Type B pancreatic cell (in vitro differentiated cells): Measurements from ENCODE around the gene ZMIZ1. TPM values are rescaled to one million over a fixed set of nuclear protein-coding genes. Genes with fewer than 3 reads are reported as not detected.

Source experiments
- DNase-seq: peaks from one replicate; pipeline ENCODE4 v3.0.0; 2021; ENCODE audit warnings: mixed read lengths; ENCODE audit not compliant: unreplicated experiment; ENCODE audit errors: extremely low spot score
- H3K27ac Mint-ChIP-seq: 2 replicates; pipeline ENCODE4 v1.8.0; 2021; ENCODE audit warnings: mild to moderate bottlenecking, mixed read lengths
- H3K27me3 Mint-ChIP-seq: 2 replicates; pipeline ENCODE4 v1.8.0; 2021; ENCODE audit warnings: mixed read lengths
- H3K36me3 Mint-ChIP-seq: 2 replicates; pipeline ENCODE4 v1.8.0; 2021; ENCODE audit warnings: mixed read lengths
- H3K4me1 Mint-ChIP-seq: one replicate; pipeline ENCODE4 v1.8.0; 2021; ENCODE audit warnings: mixed read lengths; ENCODE audit not compliant: unreplicated experiment
- H3K4me3 Mint-ChIP-seq: 2 replicates; pipeline ENCODE4 v1.8.0; 2021; ENCODE audit warnings: mild to moderate bottlenecking, mixed read lengths
- H3K9me3 Mint-ChIP-seq: 2 replicates; pipeline ENCODE4 v1.8.0; 2021; ENCODE audit warnings: mixed read lengths
- CTCF ChIP-seq: fragments of 200-600 bp; sonication (generic); conservative IDR thresholded peaks from 2 replicates; pipeline ENCODE4 v1.5.0; 2021; ENCODE audit warnings: antibody characterized with exemption, mild to moderate bottlenecking
- total RNA-seq: library from RNA; stranded (reverse); gene quantifications from 2 replicates; pipeline ENCODE4 v1.2.1, GENCODE V29; 2021; ENCODE audit warnings: low replicate concordance

Gene ZMIZ1
- total RNA-seq, 1 donor from 2014 or later: 102 TPM

- Mint-ChIP-seq H3K27ac (peak overlapping the region; percentile 36), H3K9me3 (no peaks in the 10 kb centered on the region), H3K27me3 (no peaks in the 10 kb centered on the region), H3K4me1 (peaks cover 29% of the 10 kb centered on the region), H3K36me3 (peaks cover 5% of the 10 kb centered on the region), H3K4me3 (no peak overlapping the region)
- TF ChIP-seq CTCF: peak; percentile 98
- peak; percentile 86 for DNase-seq
Observed at GRCh38 chr10:79196470-79197461, 128.0 kb downstream of the ZMIZ1 start.

- no peak overlapping the region for H3K27ac Mint-ChIP-seq
- peaks cover 5% of the 10 kb centered on the region for H3K36me3 Mint-ChIP-seq
- no peak for DNase-seq
- H3K27me3 Mint-ChIP-seq: no peaks in the 10 kb centered on the region
- H3K4me1 Mint-ChIP-seq: peaks cover 25% of the 10 kb centered on the region
- no peak overlapping the region for H3K4me3 Mint-ChIP-seq
- no peak for TF ChIP-seq CTCF
- H3K9me3 Mint-ChIP-seq: no peaks in the 10 kb centered on the region
Observed at GRCh38 chr10:79197558-79197957, 128.8 kb downstream of the ZMIZ1 start.

GRCh38 chr10:79200346-79200745 is 131.6 kb downstream of the ZMIZ1 start:
- H3K4me1 Mint-ChIP-seq: peaks cover 27% of the 10 kb centered on the region
- H3K27ac Mint-ChIP-seq: no peak overlapping the region
- peaks cover 14% of the 10 kb centered on the region for H3K36me3 Mint-ChIP-seq
- H3K4me3 Mint-ChIP-seq: no peak overlapping the region
- no peaks in the 10 kb centered on the region for H3K27me3 Mint-ChIP-seq
- DNase-seq: no peak
- H3K9me3 Mint-ChIP-seq: no peaks in the 10 kb centered on the region
- TF ChIP-seq CTCF: no peak

- H3K9me3 Mint-ChIP-seq: no peaks in the 10 kb centered on the region
- H3K4me3 Mint-ChIP-seq: no peak overlapping the region
- no peak for TF ChIP-seq CTCF
- no peak overlapping the region for H3K27ac Mint-ChIP-seq
- H3K4me1 Mint-ChIP-seq: peaks cover 23% of the 10 kb centered on the region
- no peak for DNase-seq
- peaks cover 19% of the 10 kb centered on the region for H3K36me3 Mint-ChIP-seq
- H3K27me3 Mint-ChIP-seq: no peaks in the 10 kb centered on the region
Observed at GRCh38 chr10:79201706-79202105, 132.9 kb downstream of the ZMIZ1 start.

GRCh38 chr10:79202188-79203013 is 133.6 kb downstream of the ZMIZ1 start:
- Mint-ChIP-seq H3K4me1 (peaks cover 23% of the 10 kb centered on the region), H3K4me3 (no peak overlapping the region), H3K27ac (no peak overlapping the region), H3K36me3 (peaks cover 22% of the 10 kb centered on the region), H3K9me3 (no peaks in the 10 kb centered on the region), H3K27me3 (no peaks in the 10 kb centered on the region)
- TF ChIP-seq CTCF: peak; percentile 73
- DNase-seq: no peak
